ENCODE data around the gene TTC39C. TPM values are rescaled to one million over a fixed set of nuclear protein-coding genes. Genes with fewer than 3 reads are reported as not detected.

The TTC39C gene
- total and polyA plus RNA-seq, 2 of the 8 experiments (the other 6 are each of a cell fraction or from before 2014, with no cell fraction given) = 8.1 to 79.1 TPM

- TF ChIP-seq MAX (IDR thresholded peaks at IDR 0.05) (no peak), SIN3A (conservative IDR thresholded peaks at IDR 0.05 in 1 of 2, IDR thresholded peaks at IDR 0.05 in 1 of 2; ENCODE audit: low read depth in 1 of 2, low read length in 2 of 2) (no peak)
These were observed 17.4 kb downstream of the TTC39C start (continued) for GRCh38 chr18:24031916-24032315.

All from H1 (cell line).